ENCODE data around the gene ZFAND5.

Gene ZFAND5

GRCh38 chr9:72400866-72401265, 35.9 kb upstream of the ZFAND5 start:
- DNase-seq (ENCODE audit: insufficient read length, low spot score) (no peak), FAIRE-seq (no peak)
- TF ChIP-seq, protein P1, sequence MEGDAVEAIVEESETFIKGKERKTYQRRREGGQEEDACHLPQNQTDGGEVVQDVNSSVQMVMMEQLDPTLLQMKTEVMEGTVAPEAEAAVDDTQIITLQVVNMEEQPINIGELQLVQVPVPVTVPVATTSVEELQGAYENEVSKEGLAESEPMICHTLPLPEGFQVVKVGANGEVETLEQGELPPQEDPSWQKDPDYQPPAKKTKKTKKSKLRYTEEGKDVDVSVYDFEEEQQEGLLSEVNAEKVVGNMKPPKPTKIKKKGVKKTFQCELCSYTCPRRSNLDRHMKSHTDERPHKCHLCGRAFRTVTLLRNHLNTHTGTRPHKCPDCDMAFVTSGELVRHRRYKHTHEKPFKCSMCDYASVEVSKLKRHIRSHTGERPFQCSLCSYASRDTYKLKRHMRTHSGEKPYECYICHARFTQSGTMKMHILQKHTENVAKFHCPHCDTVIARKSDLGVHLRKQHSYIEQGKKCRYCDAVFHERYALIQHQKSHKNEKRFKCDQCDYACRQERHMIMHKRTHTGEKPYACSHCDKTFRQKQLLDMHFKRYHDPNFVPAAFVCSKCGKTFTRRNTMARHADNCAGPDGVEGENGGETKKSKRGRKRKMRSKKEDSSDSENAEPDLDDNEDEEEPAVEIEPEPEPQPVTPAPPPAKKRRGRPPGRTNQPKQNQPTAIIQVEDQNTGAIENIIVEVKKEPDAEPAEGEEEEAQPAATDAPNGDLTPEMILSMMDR (IDR thresholded peaks at IDR 0.05; ENCODE audit: insufficient read depth, missing control alignments), result no peak

DNA sequence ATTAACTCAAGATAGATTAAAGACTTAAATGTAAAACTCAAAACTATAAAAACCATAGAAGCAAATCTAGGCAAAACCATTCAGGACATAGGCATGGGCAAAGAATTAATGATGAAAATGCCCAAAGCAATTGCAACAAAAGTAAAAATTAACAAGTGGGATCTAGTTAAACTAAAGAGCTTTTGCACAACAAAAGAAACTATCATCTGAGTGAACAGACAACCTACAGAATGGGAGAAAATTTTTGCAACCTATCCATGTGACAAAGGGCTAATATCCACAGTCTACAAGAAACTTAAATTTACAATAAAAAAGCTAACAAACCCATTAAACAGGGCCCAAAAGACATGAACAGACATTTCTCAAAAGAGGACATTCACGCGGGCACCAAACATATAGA, 34.4 kb upstream of the ZFAND5 start:
- TF ChIP-seq, protein P1 (IDR thresholded peaks at IDR 0.05; ENCODE audit: insufficient read depth, missing control alignments), result no peak
- DNase-seq (ENCODE audit: insufficient read length, low spot score), result no peak
- FAIRE-seq, result no peak

DNA sequence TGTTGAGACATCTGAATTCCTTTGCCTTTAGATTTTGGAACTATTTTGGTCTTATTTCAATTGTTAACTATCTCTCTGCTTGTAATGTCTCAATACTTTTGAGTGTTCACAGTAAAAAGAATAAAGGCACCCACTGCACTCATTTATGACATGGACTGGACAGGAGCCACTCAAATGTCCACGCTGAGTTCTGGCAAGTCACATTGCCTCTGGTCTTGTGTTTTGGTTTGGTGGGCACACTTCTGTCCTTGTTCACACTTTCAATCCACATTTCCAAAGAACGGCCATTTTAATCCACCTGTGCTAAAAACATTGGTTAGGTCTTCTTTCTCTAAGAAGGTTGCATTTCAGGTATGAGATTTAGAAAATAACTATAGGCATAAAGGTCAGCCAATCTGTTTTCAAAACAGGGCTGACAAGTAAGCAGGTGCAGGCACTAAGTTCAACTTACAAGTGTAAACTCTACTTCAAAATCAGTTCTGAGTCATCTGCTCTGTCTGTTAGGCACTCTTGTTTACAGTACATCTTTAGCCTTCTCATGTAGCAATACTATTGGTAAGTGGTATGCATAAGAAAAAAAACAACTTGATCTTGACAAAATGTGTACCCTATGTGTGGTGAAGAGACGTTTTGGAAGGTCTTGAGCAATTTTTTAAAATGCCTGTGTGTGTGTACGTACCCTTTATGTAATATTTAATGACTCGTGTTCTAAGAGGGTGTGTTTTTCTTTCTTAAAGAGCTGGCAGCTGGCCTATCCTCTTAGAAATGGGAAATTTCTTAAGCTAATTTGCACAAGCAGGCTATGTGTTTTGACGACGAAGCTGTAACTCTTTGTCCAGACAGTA, 31.5 kb upstream of the ZFAND5 start:
- FAIRE-seq (peak; percentile 90), DNase-seq (ENCODE audit: insufficient read length, low spot score) (no peak)
- TF ChIP-seq, protein P1 (IDR thresholded peaks at IDR 0.05; ENCODE audit: insufficient read depth, missing control alignments), result no peak

DNA sequence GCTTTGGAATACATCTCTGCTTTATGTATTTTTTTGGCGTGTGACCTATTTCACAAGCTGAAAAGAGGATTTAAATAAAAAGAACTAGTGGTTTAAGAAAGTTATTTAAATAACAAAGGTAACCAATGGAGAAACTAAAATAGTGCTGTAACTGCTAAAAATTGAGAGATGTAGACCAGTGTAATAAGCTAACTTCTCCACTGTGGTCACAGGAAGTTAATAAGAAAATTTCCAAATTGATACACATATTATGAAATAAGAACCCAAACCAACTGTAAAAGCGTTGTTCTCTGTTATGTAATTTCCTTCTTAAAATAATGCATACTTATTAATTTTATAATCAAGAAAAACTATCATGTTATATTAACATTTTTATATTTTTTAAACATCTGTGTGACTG, 29.1 kb upstream of the ZFAND5 start:
- TF ChIP-seq, protein P1 (IDR thresholded peaks at IDR 0.05; ENCODE audit: insufficient read depth, missing control alignments), result no peak
- FAIRE-seq (no peak), DNase-seq (ENCODE audit: insufficient read length, low spot score) (no peak)

- TF ChIP-seq, protein P1 (IDR thresholded peaks at IDR 0.05; ENCODE audit: insufficient read depth, missing control alignments), result no peak
- DNase-seq (ENCODE audit: insufficient read length, low spot score) (no peak), FAIRE-seq (no peak)
Observed at GRCh38 chr9:72390907-72391306, 25.9 kb upstream of the ZFAND5 start.

- no peak for DNase-seq (ENCODE audit: insufficient read length, low spot score)
- TF ChIP-seq, protein P1 (IDR thresholded peaks at IDR 0.05; ENCODE audit: insufficient read depth, missing control alignments), result no peak
- no peak for FAIRE-seq
Observed at GRCh38 chr9:72386186-72386585, 21.2 kb upstream of the ZFAND5 start.

Measured in D721Med (cell line).